Measurements from ENCODE around the gene LSAMP. TPM values are rescaled to one million over a fixed set of nuclear protein-coding genes. Genes with fewer than 3 reads are reported as not detected.

LSAMP gene
- total and polyA plus RNA-seq, 2 of the 8 experiments (the other 6 are each of a cell fraction or from before 2014, with no cell fraction given): 1.8 to 5.7 TPM

DNA sequence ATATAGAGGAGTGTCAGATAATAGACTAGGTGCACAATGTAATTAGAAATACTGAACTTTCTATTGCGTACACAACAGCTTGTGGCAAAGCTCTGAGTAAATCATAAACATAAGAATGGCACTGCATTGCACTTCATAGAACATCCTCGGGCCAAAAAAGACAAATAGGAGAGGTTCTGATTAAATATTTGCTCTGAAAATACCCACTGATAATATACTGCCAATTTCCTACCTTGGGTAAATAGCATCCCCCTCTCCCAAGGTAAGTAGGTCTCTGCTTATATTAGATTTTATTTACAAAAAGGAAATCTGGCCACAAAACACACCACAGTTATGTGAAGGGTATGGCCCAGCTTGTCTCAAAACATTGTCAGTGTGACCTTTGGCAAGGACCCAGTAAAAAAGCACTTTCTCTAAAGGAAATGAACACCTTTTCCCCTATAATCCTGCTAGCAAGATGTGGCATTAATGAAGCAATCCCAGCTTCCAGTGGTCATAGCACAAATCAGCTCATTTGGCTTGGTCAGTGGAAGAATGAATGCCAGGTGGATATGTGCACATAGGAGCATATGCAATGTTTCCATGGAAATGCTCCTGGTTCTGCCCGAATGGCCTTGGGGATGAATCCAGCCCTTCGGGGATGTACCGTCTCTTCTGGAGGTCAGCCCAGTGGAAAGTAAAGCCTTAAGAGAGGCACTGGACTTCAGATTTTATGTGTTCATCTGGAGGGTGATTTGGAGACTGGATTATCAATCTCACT lies 315.9 kb downstream of the LSAMP start:
- Histone ChIP-seq H3K23me2 (ENCODE audit: low read depth, low read length) (no peaks in the 10 kb centered on the region), H3K79me2 (ENCODE audit: control insufficient read depth in 1 of 2, insufficient read depth in 2 of 2, low read length in 2 of 2) (no peaks in the 10 kb centered on the region), H3K14ac (ENCODE audit: insufficient read length) (no peak overlapping the region), H4K8ac (ENCODE audit: extremely low read depth, insufficient read depth, low read length) (no peak overlapping the region), H3K9me3 (ENCODE audit: insufficient read depth in 2 of 2, low read depth in 1 of 2, low read length in 1 of 2) (no peaks in the 10 kb centered on the region), H3K9ac (replicated peaks in 1 of 4; ENCODE audit: extremely low read depth in 1 of 4, low read depth in 3 of 4, low read length in 3 of 4) (no peak overlapping the region), H3K27ac (ENCODE audit: low read depth, low read length) (no peak overlapping the region), H3K4me3 (ENCODE audit: extremely low read depth in 1 of 4, insufficient read depth in 2 of 4, low read depth in 3 of 4, low read length in 4 of 4) (no peak overlapping the region), H2BK5ac (ENCODE audit: low read depth, low read length) (no peak overlapping the region), H3K56ac (replicated peaks; ENCODE audit: insufficient read length, low read depth, low read length) (no peak overlapping the region), H3K4me1 (replicated peaks in 1 of 4; ENCODE audit: control insufficient read depth in 3 of 4, insufficient read depth in 4 of 4, low read length in 3 of 4) (peaks cover 0 to 5% (median 0%) of the 10 kb centered on the region in 4 experiments; a peak in 1 of 7 replicates), H4K91ac (replicated peaks; ENCODE audit: insufficient read length, low read length) (no peak overlapping the region), H2BK20ac (ENCODE audit: low read length) (peak overlapping the region; percentile 6; the same call in 1 of the 2 replicates), H3K18ac (ENCODE audit: extremely low read depth, low read length) (no peak overlapping the region), H3K27me3 (replicated peaks in 1 of 4; ENCODE audit: control insufficient read depth in 3 of 4, extremely low read depth in 1 of 4, insufficient read depth in 3 of 4, low read length in 3 of 4) (peaks cover 0 to 1% (median 0%) of the 10 kb centered on the region in 4 experiments; a peak in 1 of 7 replicates), H3K4ac (replicated peaks; ENCODE audit: insufficient read length, low read depth, low read length) (no peak overlapping the region), H4K20me1 (replicated peaks in 1 of 2; ENCODE audit: control insufficient read depth in 1 of 2, insufficient read depth in 2 of 2, low read length in 2 of 2) (no peaks in the 10 kb centered on the region), H2BK120ac (replicated peaks; ENCODE audit: low read depth, low read length) (no peak overlapping the region), H2BK12ac (ENCODE audit: low read depth, low read length) (peak overlapping the region; percentile 35; the same call in 1 of the 2 replicates), H2AFZ (ENCODE audit: low read length) (no peak overlapping the region), H3K23ac (ENCODE audit: insufficient read length) (no peak overlapping the region), H4K5ac (ENCODE audit: insufficient read length, low read depth, low read length) (no peak overlapping the region), H2BK15ac (ENCODE audit: low read length) (no peak overlapping the region), H3K36me3 (ENCODE audit: control insufficient read depth in 2 of 4, insufficient read depth in 4 of 4, low read length in 3 of 4) (no peaks in the 10 kb centered on the region), H2AK5ac (ENCODE audit: low read depth, low read length) (no peak overlapping the region), H3K4me2 (ENCODE audit: insufficient read depth in 1 of 2, low read depth in 2 of 2, low read length in 2 of 2) (no peak overlapping the region), H3K79me1 (ENCODE audit: low read depth, low read length) (no peaks in the 10 kb centered on the region)
- FAIRE-seq (no peak), DNase-seq (ENCODE audit: low read depth in 1 of 2, low spot score in 2 of 2) (no peak)
- POLR2A ChIA-PET (ENCODE audit: partially characterized antibody): no interaction called here
- WGBS, 2 experiments (ENCODE audit: extremely low coverage in 1 of 2, insufficient coverage in 1 of 2, insufficient read length in 1 of 2, insufficient replicate concordance in 2 of 2, low coverage in 1 of 2, low lambda C conversion rate in 2 of 2, missing lambda C conversion rate in 1 of 2): 92% methylated on average over 5 of the region's 5 CpGs; no CpG with 5 or more reads in 1 of the 2 experiments
- CTCF ChIA-PET (ENCODE audit: partially characterized antibody): interaction anchor here (1.0 to 1.2 kb wide), 4 partner anchors 10 to 486 kb away, joined by 3 read pairs; no protein-coding TSS in a partner anchor
- TF ChIP-seq, protein P1, sequence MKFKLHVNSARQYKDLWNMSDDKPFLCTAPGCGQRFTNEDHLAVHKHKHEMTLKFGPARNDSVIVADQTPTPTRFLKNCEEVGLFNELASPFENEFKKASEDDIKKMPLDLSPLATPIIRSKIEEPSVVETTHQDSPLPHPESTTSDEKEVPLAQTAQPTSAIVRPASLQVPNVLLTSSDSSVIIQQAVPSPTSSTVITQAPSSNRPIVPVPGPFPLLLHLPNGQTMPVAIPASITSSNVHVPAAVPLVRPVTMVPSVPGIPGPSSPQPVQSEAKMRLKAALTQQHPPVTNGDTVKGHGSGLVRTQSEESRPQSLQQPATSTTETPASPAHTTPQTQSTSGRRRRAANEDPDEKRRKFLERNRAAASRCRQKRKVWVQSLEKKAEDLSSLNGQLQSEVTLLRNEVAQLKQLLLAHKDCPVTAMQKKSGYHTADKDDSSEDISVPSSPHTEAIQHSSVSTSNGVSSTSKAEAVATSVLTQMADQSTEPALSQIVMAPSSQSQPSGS (IDR thresholded peaks at IDR 0.05; ENCODE audit: low read length): no peak
- TF ChIP-seq RAD21 (IDR thresholded peaks at IDR 0.05 in 1 of 2, conservative IDR thresholded peaks at IDR 0.05 in 1 of 2; ENCODE audit: low read depth in 2 of 2, low read length in 2 of 2) (no peak), EP300 (IDR thresholded peaks at IDR 0.05; ENCODE audit: borderline replicate concordance in 1 of 2, low read depth in 2 of 2, low read length in 2 of 2) (no peak)

All from H1 (cell line).